GM21447 (cell line): ENCODE results near the gene PRR9.
"Not testable (repeated sequence)": the region's sequence is repeated elsewhere in the genome, so short reads cannot be mapped to it uniquely, and the experiment has no call there.

Experiments used
- ATAC-seq: cut with Tn5 transposase; IDR thresholded peaks from one replicate; pipeline ENCODE4 v1.9.1; 2021; ENCODE audit not compliant: unreplicated experiment

Gene PRR9

GRCh38 chr1:153229076-153229829 lies 11.9 kb downstream of the PRR9 start:
- ATAC-seq, result not testable (repeated sequence)

GRCh38 chr1:153231363-153231762 lies 14.0 kb downstream of the PRR9 start:
- no peak for ATAC-seq

GRCh38 chr1:153231785-153232184 lies 14.4 kb downstream of the PRR9 start:
- no peak for ATAC-seq

GRCh38 chr1:153232553-153232952 lies 15.2 kb downstream of the PRR9 start:
- ATAC-seq, result no peak

GRCh38 chr1:153233448-153233847 lies 16.1 kb downstream of the PRR9 start:
- ATAC-seq, result no peak

- ATAC-seq, result no peak
Measured at GRCh38 chr1:153238527-153238926, 21.1 kb downstream of the PRR9 start.

GRCh38 chr1:153242160-153242559 lies 24.8 kb downstream of the PRR9 start:
- no peak for ATAC-seq

- ATAC-seq, result no peak
Measured at GRCh38 chr1:153245466-153245865, 28.1 kb downstream of the PRR9 start.

- no peak for ATAC-seq
Measured at GRCh38 chr1:153246018-153246417, 28.6 kb downstream of the PRR9 start.

- ATAC-seq, result no peak
Measured at GRCh38 chr1:153246825-153247224, 29.4 kb downstream of the PRR9 start.

- no peak for ATAC-seq
Measured at GRCh38 chr1:153248176-153248879, 30.9 kb downstream of the PRR9 start.

GRCh38 chr1:153250166-153250565 lies 32.8 kb downstream of the PRR9 start:
- ATAC-seq, result no peak

GRCh38 chr1:153251087-153251486 lies 33.7 kb downstream of the PRR9 start:
- ATAC-seq, result no peak

- no peak for ATAC-seq
Measured at GRCh38 chr1:153251562-153251961, 34.2 kb downstream of the PRR9 start.

- ATAC-seq, result no peak
Measured at GRCh38 chr1:153251988-153252387, 34.6 kb downstream of the PRR9 start.

- no peak for ATAC-seq
Measured at GRCh38 chr1:153253076-153253475, 35.7 kb downstream of the PRR9 start.

GRCh38 chr1:153253693-153254092 lies 36.3 kb downstream of the PRR9 start:
- ATAC-seq, result no peak

- ATAC-seq, result no peak
Measured at GRCh38 chr1:153259387-153259786, 42.0 kb downstream of the PRR9 start, which contains the start of gene LORICRIN. LORICRIN (plus strand) TSS chr1:153259687; CDS start chr1:153260950, 1,263 bp downstream.

- ATAC-seq, result no peak
Measured at GRCh38 chr1:153260585-153261280, 43.3 kb downstream of the PRR9 start.

GRCh38 chr1:153261281-153262069 lies 44.1 kb downstream of the PRR9 start:
- no peak for ATAC-seq

GRCh38 chr1:153262070-153262366 lies 44.6 kb downstream of the PRR9 start:
- no peak for ATAC-seq
